Measurements from ENCODE around the gene ME2.
"Not testable (repeated sequence)": the region's sequence is repeated elsewhere in the genome, so short reads cannot be mapped to it uniquely, and the experiment has no call there.

Gene ME2

DNA sequence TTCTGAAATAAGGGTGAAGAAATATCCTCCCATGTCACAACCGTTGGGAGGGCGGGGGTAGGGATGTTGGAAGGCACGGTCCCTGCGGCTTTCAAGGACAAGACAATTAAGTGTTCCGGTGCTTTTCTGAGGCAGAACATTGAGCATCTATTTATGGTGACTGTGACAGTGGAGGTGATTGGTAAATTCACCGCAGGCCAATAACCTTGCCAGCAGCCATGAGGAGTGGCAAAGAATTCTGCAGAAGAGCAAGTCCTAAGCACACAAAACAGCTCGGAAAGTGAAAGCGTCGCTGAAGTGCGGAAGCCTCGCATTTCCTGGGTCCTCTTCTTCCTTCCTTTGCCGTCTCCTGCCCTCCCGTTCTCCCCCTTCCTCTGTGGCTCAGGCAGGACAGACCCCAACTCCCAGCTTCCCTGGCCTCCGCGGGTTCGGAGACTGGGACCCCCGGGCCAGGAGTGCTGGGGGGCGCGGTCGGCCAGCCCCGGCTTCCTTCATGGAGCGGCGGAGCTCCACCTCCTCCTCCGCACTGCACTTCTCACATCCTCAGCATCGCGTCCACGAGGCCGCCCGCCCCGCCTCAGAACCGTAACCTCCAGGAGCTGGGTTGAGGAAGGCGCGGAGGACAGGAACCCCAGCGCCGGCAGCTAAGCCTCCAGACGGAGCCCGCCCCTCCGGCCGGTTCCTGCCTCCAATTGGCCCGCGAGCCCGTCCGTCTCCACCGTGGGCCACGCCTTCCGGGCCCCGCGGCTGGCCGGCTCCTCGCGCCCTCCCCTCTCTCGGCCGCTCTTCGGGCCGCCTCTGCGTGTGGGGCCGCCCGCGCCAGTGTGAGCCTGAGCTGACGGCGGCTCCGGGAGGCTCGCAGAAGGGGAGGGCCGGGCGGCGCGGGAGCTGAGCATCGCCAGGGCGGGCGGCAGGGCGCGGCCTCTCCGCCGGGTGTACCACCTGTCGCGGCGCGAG lies at the start of gene ME2:
Gene ME2 (plus strand): TSS at position 774 of the 957 bp plus-strand sequence. CDS start 16,703 bp downstream, outside the sequence.
- DNase-seq (ENCODE audit: low spot score): peak; percentile 91

DNA sequence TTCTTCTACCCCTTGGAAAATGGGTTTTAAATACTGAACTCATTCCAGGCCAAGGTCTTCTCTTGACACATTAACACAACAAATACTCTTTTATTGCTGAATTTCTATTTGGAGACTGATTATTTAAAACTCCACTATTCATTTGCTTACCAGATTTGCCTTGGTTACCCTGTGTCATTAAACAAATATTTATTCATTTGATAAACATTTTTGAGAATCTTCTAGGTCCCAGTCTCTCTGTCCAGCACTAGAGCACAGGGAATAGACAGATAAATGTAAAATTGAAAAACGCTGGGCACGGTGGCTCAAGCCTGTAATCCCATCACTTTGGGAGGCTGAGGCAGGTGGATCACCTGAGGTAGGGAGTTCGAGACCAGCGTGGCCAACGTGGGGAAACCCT lies 49.3 kb upstream of the ME2 start:
- no peak for DNase-seq (ENCODE audit: low spot score)

DNA sequence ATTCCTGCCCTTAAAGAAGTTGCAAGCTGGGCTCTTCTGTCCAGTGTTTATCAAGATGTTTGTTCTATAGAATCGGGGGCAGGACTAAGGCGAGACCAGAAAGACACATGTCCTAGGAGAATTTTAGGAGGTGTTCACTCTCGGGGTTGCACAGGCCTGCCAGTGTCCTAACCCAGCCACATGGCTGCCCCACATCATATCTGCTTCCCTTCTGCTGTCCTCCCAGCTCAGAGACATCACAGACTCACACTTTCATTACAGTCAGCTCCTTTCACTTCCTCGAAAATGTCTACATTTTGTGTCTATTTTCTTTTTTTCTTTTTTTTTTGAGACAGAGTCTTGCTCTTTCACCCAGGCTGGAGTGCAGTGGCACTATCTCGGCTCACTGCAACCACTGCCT lies 48.4 kb upstream of the ME2 start:
- DNase-seq (ENCODE audit: low spot score): no peak

DNA sequence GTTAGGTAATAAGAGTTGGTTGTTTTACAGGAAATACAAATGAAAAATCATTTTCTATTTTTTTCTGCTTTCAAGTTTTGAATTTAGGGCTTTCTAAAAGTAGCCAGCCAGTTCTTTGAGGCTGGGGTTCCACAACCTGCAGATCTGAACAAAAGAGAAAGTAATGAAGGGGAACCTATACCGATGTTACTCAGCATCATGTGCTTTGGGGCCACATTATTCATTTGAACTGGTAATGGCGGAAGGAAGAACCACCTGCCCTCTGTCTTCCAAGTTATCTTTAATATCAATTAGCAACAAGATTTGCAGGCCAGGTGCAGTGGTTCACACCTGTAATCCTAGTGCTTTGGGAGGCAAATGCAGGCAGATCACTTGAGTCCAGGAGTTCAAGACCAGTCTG lies 46.2 kb upstream of the ME2 start:
- DNase-seq (ENCODE audit: low spot score): no peak

DNA sequence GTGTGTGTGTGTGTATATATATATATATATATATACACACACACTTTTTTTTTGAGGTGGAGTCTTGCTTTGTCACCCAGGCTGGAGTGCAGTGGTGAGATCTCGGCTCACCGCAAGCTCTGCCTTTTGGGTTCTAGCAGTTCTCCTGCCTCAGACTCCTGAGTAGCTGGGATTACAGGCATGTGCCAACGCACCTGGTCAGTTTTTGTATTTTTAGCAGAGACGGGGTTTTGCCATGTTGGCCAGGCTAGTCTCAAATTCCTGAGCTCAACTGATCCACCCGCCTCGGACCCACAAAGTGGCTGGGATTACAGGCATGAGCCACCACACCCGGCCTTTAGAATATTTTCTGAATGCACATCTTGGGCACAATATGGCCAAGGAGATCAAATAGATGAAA lies 45.4 kb upstream of the ME2 start:
- DNase-seq (ENCODE audit: low spot score): not testable (repeated sequence)

DNA sequence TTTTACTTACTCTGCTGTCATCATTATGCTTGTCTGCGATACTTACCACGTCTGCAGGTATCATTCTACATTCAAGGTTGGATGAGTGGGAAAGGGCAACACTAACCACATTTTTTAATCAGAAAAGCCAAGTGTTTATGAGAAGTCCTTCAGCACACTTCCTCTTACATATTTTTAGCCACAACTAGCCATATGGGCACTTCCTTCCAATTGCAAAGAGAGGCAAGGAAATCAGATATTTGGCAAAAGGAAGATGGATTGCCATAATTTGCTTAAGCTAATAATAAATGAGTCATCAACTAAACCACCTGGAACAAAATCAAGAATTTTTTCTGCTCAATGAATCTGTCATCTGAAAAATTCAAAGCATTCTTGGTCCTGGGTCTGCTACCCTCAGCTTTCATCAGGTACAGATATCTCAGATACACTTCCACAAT lies 42.4 kb upstream of the ME2 start:
- no peak for DNase-seq (ENCODE audit: low spot score)

DNA sequence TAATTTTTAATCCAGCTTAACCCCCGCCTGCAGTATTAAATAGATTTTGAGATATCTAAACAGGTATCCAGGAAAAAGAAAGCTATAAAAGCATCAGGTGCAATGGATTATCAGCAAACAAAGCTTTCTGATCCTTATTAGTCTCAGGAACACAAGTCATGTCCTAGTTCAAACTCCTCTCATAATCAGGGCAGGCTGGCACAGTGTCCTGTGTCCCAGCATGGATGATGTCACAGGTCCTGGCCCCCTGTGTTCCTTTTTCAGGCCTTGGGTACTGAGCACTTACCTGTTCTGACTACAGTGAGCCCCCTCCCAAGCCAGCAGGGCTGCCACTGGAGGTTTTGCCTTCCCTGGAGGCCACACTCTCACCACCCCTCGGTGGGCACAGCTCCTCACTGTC lies 39.6 kb upstream of the ME2 start:
- no peak for DNase-seq (ENCODE audit: low spot score)

DNA sequence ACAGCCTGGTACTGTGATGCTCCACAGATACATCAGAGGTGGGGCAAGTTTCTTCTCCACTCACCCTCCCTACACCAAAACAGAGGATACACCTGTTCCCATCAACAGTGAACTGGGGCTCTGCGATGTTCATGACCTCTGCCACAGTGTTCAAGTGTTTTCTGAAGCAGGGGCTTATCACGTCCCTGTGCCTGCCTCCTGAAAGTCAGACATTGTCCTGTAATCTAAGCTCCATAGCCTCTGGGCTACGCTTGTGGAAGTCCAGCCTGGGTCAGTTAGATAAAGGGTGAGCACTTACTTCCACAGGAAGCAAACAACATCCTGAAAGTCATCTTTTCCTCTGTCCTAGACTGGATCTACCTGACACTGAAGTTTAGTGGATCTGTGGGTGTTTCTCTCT lies 38.9 kb upstream of the ME2 start:
- DNase-seq (ENCODE audit: low spot score): no peak

DNA sequence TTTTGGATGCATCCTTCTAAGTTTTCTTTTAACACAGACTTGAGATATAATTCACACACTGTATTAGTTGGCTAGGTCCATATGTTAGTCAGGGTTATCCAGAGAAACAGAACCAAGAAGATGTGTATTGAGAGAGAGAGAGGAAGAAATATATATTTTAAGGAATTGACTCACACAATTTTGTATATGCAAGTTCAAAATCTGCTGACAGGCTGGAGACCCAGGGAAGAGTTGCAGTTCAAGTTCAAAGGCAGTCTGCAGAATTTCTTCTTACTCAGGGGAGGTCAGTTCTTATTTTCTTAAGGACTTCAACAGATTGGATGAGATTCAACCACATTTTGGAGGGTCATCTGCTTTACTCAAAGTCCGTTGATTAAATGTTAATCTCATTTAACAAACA lies 36.1 kb upstream of the ME2 start:
- DNase-seq (ENCODE audit: low spot score): no peak

DNA sequence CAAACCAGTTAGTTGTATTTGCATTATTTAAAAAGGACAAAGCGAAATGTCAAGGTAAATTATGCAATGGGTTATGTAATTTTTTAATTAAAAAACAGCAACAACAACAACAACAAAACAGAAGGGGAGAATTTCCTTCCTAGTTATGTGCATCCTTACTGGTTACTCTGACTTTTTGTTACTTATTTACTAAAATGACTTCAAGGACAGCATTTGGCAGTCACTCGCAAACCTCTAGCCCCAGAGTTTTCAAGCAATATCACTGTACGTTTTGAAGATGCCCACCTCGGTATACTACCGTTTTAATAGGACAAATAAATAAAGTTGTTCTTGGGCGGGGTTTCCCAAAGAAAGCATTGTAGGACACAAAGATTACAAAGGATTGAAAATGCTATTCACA lies 34.4 kb upstream of the ME2 start:
- no peak for DNase-seq (ENCODE audit: low spot score)

DNA sequence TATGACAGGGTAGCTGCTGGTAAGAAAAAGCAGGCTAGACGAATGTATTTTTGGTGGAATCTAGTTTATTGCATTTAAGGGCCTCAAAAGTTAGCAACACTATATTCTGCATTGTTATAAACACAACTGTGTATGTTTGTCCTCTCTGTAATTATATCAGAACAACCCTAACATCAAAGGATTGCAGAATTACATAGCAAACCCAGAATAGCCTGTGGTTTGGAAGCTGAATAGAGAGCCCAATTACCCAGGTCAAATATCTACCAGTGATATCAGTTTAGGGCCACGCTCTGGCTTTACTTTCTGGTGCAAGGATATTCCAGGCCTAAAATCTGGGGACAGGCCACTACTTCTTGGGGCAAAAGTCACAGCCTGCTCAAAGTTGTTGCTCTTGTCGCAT lies 34.0 kb upstream of the ME2 start:
- no peak for DNase-seq (ENCODE audit: low spot score)

DNA sequence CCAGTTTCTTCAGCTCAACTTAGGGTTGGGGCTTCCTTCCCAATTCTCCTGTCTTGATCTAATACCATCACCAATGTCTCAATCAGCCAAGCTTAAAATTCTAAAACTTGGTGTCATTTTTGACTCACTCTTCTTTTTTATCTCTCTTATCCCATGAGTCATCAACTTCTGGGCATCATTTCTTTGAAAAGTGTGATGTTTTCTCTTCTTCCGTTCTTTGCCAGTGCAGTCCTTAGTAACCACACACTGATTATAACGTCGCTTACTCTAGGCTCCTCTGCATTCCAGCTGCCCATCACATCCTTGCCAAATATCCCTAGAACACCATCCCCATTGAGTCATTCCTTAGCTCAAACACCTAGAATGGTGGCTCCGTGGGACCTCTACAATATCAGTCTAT lies 31.7 kb upstream of the ME2 start:
- no peak for DNase-seq (ENCODE audit: low spot score)

DNA sequence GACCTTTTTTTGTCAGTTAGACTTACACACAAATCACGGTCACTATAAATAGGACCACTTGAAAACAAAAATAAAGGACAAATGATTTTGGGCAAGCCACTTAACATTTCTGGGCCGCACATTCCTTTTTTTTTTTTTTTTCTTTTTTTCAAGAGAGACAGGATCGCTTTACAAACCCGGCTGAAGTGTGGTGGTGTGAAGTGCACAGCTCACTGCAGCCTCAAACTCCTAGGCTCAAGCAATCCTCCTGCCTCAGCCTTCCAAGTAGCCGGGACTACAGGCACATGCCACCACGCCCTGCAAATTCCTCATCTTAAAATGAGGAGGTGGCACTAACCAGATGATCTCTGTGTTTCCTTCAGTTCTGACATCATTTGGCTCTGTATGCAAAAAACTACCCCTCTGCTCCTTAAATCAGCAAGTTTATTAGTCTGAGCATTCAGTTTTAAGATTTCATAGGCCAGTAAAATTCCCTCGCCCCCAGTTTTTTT lies 30.8 kb upstream of the ME2 start:
- DNase-seq (ENCODE audit: low spot score): no peak

DNA sequence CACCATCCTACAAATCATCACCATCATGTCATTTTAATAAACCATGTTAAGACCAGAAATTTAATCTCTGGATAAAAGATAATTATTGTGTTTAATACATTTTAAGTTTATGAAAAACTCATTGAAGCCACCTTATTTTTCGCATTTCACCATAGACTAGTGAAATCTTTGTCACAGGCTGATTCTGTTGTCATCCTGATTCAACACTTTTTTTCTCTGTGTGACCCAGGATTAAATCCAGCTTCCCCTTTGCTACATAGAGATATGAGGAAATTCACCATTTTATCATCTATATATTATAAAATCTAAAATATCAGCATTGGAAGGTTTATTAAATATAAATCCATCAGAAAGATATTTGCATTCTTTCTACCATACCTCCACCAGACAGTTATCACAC lies 29.9 kb upstream of the ME2 start:
- DNase-seq (ENCODE audit: low spot score): no peak

DNA sequence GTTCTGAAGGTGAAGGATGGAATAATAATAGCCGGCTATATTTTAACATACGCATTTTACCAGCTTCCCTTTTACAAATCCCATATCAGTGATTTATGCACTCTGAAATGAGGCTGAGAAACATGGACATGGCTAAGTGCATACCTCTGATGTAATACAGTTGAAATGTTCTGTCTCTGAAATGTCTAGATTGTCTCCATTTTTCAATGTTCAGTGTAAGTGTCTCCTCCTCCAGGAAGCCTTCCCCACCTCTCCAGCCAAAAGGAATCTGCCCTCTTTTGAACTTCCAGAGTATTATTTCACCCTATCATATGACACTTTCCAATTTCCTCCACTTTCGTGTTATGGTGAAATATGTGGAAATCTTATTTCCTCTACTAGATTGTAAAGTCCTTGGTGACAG lies 29.5 kb upstream of the ME2 start:
- no peak for DNase-seq (ENCODE audit: low spot score)

DNA sequence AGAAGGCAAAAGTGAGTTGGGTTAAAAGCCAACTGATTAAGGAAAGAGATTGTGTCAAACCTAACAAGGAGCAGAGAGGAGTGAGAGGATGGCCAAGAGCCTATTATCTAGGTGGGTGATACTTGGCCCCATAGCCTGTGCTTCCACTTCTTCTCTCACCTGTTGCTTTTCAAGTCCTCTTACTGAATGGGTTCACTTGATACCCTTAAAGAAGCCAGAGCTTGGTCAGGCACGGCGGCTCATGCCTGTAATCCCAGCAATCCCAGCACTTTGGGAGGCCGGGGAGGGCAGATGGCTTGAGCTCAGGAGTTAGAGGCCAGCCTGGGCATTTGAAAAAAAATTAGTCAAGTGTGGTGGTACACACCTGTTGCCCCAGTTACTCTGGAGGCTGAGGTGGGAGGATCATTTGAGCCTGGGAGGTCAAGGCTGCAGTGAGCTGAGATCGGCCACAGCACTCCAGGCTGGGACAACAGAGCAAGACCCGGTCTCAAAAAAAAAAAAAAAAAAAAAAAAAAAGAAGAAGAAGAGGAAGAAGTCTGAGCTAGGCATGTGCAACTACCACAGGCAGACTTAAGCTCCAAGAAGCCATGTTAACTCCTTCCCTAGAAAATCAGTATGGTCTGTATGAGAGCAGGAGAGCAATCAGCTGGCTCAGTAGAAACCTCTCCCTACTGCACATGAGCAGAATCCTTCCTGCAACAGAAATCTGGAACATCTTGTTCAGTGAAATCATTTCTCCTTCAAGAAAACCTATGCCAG lies 28.4 kb upstream of the ME2 start:
- DNase-seq (ENCODE audit: low spot score): no peak

DNA sequence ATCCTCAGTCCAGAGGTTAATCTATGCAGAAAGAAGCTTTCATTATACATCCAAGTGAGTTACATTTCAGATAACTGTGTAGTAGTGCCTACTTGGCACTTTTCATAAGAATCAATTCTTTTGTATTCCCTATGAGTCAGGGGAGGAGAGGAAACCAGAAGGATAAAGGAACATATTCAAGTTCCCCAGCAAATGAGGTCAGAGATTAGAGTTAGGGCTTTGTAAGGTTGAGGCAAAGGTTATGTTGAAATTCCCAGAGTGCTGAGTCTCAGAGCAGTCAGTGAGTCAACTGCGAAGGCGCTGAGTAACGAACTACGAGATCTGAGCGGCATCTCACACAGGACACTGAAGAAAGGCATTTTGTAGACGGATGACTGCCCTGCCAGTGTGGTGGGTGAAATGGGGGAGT lies 25.1 kb upstream of the ME2 start:
- no peak for DNase-seq (ENCODE audit: low spot score)

DNA sequence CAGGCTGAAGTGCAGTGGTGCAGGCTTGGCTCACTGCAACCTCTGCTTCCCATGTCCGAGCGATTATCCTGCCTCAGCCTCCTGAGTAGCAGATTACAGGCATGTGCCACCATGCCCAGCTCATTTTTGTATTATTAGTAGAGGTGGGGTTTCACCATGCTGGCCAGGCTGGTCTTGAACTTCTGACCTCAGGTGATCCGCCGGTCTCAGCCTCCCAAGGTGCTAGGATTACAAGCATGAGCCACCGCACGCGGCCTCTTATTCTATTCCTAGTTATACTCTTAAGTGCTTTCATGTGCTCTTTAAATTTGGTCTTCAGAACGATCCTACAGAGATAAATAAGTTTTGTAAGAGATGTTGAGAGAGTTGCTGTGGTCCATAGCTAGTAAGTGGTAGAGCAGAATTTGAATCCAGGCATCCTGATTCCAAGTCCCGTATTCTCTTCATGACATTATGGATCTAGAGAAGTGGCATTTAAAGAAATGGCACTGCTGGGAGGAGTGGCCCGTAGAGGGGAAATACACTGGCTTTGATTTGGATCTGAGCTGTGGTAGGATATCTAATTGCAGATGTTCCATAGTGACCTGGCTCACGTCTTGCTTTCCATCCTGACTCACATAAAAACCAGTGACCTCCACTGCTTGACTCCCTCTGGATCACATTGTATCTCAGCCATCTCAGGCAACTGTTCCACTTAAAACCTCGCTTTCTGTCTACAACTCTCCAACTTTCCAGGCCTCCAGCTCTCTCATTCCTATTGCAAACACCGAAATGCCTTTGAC lies 22.8 kb upstream of the ME2 start:
- no peak for DNase-seq (ENCODE audit: low spot score)

DNA sequence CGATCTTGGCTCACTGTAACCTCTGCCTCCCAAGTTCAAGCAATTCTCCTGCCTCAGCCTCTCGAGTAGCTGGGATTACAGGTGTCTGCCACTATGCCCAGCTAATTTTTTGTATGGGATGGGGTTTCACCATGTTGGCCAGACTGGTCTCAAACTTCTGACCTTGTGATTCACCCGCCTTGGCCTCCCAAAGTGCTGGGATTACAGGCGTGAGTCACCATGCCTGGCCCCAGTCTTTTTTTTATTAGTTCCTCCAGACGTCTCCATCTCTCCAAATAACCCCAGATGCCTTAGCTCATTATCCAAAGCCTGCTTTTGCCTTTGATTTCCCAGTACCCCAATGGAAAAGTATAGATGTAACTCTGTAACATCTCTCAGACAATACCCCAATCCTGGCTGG lies 21.8 kb upstream of the ME2 start:
- DNase-seq (ENCODE audit: low spot score): not testable (repeated sequence)

DNA sequence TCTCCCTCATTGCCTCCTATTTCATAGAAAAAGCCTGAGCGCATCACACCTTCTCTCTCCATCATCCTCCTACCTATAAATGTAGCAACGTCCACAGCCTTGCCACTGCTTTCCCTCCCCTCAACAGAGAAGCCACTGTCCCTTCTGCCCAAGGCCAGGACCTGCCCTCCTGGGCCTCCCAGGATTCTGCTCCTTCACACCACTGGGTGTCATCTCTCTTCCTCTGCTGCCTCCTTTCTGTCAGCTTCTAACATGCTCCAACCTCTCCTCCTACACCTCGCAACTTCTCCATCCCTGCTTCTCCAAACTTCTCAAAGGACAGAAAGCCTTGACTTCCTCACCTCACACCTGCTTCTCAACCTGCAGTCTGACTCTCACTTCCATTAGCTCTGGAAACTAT lies 21.2 kb upstream of the ME2 start:
- no peak for DNase-seq (ENCODE audit: low spot score)

DNA sequence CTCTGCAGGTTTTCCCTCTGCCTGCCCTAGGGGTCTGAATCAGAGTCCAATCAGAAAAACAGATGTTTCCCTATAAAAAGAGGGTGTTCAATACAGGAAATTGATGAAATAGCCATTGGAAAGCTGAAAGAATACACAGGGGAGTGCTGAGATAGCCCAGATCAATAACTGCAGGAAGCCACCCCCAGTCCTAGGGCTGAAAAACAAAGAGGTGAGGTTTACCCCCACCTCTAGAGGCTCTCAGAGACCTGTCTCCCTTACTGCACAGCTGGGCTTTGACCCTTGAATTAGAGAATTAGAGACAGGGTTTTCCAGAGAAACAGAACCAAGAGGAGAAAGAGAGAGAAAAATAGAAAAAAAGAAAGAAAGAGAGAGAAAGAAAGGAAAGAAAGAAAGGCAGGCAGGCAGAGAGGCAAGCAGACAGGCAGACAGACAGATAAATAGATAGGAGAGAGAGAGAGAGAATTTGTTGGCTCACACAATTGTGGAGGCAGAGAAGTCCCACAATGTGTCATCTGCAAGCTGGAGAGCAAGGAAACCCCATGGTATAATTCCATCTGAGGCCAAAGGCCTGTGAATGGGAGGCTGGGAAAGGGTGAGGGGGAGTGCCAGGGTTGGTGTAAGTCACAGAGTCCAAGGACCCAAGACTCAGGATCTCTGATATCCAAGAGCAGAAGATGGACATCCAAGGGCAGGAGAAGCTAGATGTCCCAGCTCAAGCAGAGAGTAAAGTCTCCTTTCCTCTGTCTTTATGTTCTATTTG lies 18.9 kb upstream of the ME2 start:
- no peak for DNase-seq (ENCODE audit: low spot score)

DNA sequence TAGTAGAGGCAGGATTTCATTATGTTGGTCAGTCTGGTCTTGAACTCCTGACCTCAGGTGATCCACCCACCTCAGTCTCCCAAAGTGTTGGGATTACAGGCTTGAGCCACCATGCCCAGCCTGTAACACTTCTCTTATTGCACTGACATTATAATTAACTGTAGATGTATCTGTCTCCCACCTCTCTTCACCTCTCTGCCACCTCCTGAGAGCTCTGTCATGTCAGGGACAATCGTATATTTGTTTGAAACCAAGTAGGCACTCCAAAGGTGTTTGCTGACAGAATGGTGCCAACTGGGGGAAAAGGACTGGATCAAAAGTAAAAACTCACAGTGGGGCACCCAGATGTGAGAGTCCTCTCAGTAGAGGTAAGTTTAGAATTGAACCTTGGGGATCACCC lies 17.3 kb upstream of the ME2 start:
- DNase-seq (ENCODE audit: low spot score): no peak

All from CD4-positive, alpha-beta T cell treated with Interleukin-2 at 100 ng/mL for 4 hours (primary cell).